WTC11 (cell line): ENCODE results near the gene FAM89B. TPM values are rescaled to one million over a fixed set of nuclear protein-coding genes. Genes with fewer than 3 reads are reported as not detected.

Experiments
- ATAC-seq: fragments of 200-7000 bp; cut with Tn5 transposase; 2 replicates; pipeline ENCODE4 v1.10.0; 2021; ENCODE audit warnings: mild to moderate bottlenecking, moderate library complexity
- CTCF ChIA-PET: fragments of 300-600 bp; sonication (Branson Sonifier 250); formaldehyde crosslinking; loops from one replicate; lab custom pipeline; 2021; ENCODE audit warnings: antibody characterized with exemption; lab: Charles Lee
- POLR2A ChIA-PET: fragments of 350-600 bp; sonication (Branson Sonifier 250); formaldehyde crosslinking; loops from one replicate; lab custom pipeline; 2021; ENCODE audit warnings: antibody characterized with exemption; lab: Charles Lee
- DNase-seq: peaks from one replicate; pipeline ENCODE4 v3.0.0; 2021; ENCODE audit warnings: low spot score
- H3K27ac Mint-ChIP-seq: 2 replicates; pipeline ENCODE4 v1.8.0; 2021; ENCODE audit warnings: mixed read lengths
- H3K27me3 Mint-ChIP-seq: 2 replicates; pipeline ENCODE4 v1.8.0; 2021; ENCODE audit warnings: low read depth, mild to moderate bottlenecking, moderate library complexity, mixed read lengths
- H3K36me3 Mint-ChIP-seq: 2 replicates; pipeline ENCODE4 v1.8.0; 2021; ENCODE audit warnings: mixed read lengths
- H3K4me1 Mint-ChIP-seq: 2 replicates; pipeline ENCODE4 v1.8.0; 2022; ENCODE audit warnings: mixed read lengths
- H3K4me3 Mint-ChIP-seq: 2 replicates; pipeline ENCODE4 v1.8.0; 2021; ENCODE audit warnings: mild to moderate bottlenecking, moderate library complexity, mixed read lengths
- H3K9me3 Mint-ChIP-seq: 2 replicates; pipeline ENCODE4 v1.8.0; 2021; ENCODE audit warnings: mixed read lengths
- GABPB1 ChIP-seq: sonication (generic); formaldehyde crosslinking; IDR thresholded peaks from 2 replicates; pipeline ENCODE4 v1.8.1; 2023; ENCODE audit warnings: mild to moderate bottlenecking, missing genetic modification reagents
- MAX ChIP-seq: sonication (generic); formaldehyde crosslinking; IDR thresholded peaks from 2 replicates; pipeline ENCODE4 v1.8.0; 2022; ENCODE audit warnings: mild to moderate bottlenecking, missing genetic modification reagents
- MYBL2 ChIP-seq: sonication (generic); formaldehyde crosslinking; IDR thresholded peaks from 2 replicates; pipeline ENCODE4 v1.8.1; 2023; ENCODE audit warnings: mild to moderate bottlenecking, moderate library complexity, missing genetic modification reagents
- PREB ChIP-seq: sonication (generic); formaldehyde crosslinking; IDR thresholded peaks from 2 replicates; pipeline ENCODE4 v1.8.1; 2022; ENCODE audit warnings: mild to moderate bottlenecking, missing genetic modification reagents, moderate library complexity, borderline replicate concordance
- RELA ChIP-seq: sonication (generic); formaldehyde crosslinking; IDR thresholded peaks from 2 replicates; pipeline ENCODE4 v1.8.1; 2022; ENCODE audit warnings: missing genetic modification reagents, mild to moderate bottlenecking, borderline replicate concordance
- SP1 ChIP-seq: sonication (generic); formaldehyde crosslinking; conservative IDR thresholded peaks from 2 replicates; pipeline ENCODE4 v1.8.1; 2022; ENCODE audit warnings: missing genetic modification reagents
- TEAD1 ChIP-seq: sonication (generic); formaldehyde crosslinking; IDR thresholded peaks from 2 replicates; pipeline ENCODE4 v1.8.0; 2022; ENCODE audit warnings: mild to moderate bottlenecking, missing genetic modification reagents
- TP53 ChIP-seq: sonication (generic); formaldehyde crosslinking; IDR thresholded peaks from 2 replicates; pipeline ENCODE4 v1.8.1; 2023; ENCODE audit warnings: mild to moderate bottlenecking, missing genetic modification reagents
- ZNF121 ChIP-seq: sonication (generic); formaldehyde crosslinking; IDR thresholded peaks from 2 replicates; pipeline ENCODE4 v1.8.0; 2023; ENCODE audit warnings: missing genetic modification reagents
- ZNF232 ChIP-seq: sonication (generic); formaldehyde crosslinking; IDR thresholded peaks from 2 replicates; pipeline ENCODE4 v1.8.0; 2022; ENCODE audit warnings: mild to moderate bottlenecking, missing genetic modification reagents
- ZNF317 ChIP-seq: sonication (generic); formaldehyde crosslinking; IDR thresholded peaks from 2 replicates; pipeline ENCODE4 v1.8.1; 2023; ENCODE audit warnings: low read depth, mild to moderate bottlenecking, moderate library complexity, missing genetic modification reagents, borderline replicate concordance
- total RNA-seq: library from RNA; stranded (reverse); gene quantifications from 3 replicates; pipeline ENCODE4 v1.2.3, GENCODE V29; 2021
- TF ChIP-seq, protein P1 (sequence below): fragments of 250-450 bp; sonication (Bioruptor Pico); conservative IDR thresholded peaks from 2 replicates; pipeline ENCODE4 v1.9.0; 2021; ENCODE audit warnings: mild to moderate bottlenecking
- TF ChIP-seq, protein P2 (sequence below): sonication (generic); formaldehyde crosslinking; IDR thresholded peaks from 2 replicates; pipeline ENCODE4 v1.8.1; 2023; ENCODE audit warnings: mild to moderate bottlenecking, missing genetic modification reagents, moderate library complexity
- TF ChIP-seq, protein P3 (sequence below): fragments of 200-600 bp; IDR thresholded peaks from 2 replicates; pipeline ENCODE4 v1.8.0; 2022; ENCODE audit warnings: antibody characterized with exemption

FAM89B gene
- total RNA-seq, 1 experiment from 2014 or later = 13.3 TPM

DNA sequence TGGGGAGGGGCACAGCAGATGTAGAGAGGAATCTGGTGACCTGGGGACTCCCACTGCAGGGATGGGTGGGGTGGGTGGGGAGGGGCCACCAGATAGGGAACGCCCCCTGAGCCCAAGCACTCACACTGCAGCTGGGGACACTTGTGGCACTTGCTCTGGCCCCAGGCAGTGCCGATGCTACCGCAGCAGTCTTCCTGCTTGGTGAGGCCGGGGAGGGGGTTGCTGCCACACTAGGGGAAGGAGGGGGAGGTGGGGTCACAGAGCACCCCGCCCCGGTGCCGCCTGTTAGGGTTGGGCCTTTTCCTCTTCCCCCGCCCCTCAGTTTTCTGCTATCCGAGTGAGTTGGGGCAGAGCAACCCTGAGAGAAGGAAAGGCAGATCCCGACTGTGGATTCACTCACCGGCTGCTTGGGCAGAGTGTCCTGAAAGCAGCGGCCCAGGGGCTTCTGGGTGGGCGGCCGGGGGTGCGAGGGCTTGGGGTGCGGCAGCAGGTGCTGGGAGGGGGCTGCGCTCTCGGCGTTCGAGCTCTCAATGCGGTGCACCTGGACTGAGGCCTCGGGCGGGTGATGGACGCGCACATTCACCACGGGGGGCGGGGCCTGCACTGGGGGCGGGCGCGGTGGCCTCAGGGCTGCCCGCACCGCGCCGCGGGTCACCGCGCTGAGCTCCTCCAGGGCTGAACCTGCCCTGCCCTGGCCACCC is 18.9 kb upstream of the FAM89B start:
- DNase-seq (peak; percentile 76), ATAC-seq (peak; percentile 48)
- ChIA-PET CTCF (interaction anchor here (0.5 to 5.8 kb wide), 18 partner anchors 9 to 527 kb away, joined by 3 to 171 read pairs (median 4); partner anchors contain the start of genes EHBP1L1, FAM89B, KAT5 and SIPA1), POLR2A (interaction anchor here (1.1 to 1.5 kb wide), 3 partner anchors 13 to 54 kb away, joined by 3 to 4 read pairs (median 3); partner anchors contain the start of gene MALAT1)
- Mint-ChIP-seq H3K27me3 (peaks cover 70% of the 10 kb centered on the region), H3K36me3 (no peaks in the 10 kb centered on the region), H3K4me3 (peak overlapping the region; percentile 52), H3K27ac (no peak overlapping the region), H3K9me3 (no peaks in the 10 kb centered on the region), H3K4me1 (peaks cover 47% of the 10 kb centered on the region)
- peak; percentile 77; the same call in 1 of the 2 replicates for TF ChIP-seq ZNF121 (CRISPR knock-in tag)
- no peak for TF ChIP-seq ZNF232 (CRISPR knock-in tag)
- TF ChIP-seq SP1 (CRISPR knock-in tag) = peak; percentile 41; the same call in 1 of the 2 replicates
- no peak for TF ChIP-seq TEAD1
- 0 out of 2 replicates have a peak, but pooled peaks have one; percentile 26 for TF ChIP-seq MAX (CRISPR knock-in tag)

DNA sequence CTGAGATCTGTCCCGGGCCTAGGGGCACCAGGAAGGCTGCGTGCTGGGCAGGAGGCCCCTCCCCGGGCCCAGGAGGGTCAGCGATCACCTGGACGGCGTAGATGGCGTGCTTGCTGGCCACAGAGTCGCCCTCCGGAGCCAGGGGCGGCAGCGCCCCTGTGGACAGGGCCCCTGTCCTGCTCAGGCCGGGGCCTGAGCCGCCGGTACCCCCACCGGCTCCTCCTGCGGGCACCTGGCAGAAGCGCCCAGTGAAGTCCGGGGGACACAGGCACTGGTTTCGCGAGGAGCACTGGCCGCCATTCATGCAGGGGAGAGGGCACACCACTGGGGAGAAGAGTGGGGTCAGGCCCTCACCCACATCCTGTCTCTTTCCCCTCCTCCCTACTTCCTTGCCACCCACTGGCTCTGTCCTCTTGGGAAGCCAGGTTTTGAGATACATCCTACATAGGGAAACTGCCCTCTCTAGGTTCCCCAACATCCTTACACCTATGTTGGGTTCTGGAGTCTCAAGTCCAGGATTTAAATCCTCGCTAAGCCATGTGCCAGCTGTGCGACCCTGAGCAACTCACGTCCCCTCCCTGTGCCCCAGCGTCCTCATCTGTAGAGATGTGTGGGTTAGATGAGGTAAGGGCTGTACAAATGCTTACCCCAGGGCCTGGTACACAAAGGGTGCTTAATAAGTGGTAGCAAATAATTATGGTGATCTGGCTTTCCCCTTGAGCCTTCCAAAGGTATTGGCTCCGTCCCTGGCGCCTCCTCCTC is 18.1 kb upstream of the FAM89B start:
- peak overlapping the region; percentile 52 for H3K4me3 Mint-ChIP-seq
- DNase-seq = no peak
- no peaks in the 10 kb centered on the region for H3K9me3 Mint-ChIP-seq
- POLR2A ChIA-PET = interaction anchor here (1.1 to 1.5 kb wide), 4 partner anchors 14 to 55 kb away, joined by 3 to 4 read pairs (median 3); partner anchors contain the start of genes MALAT1 and ZNRD2
- TF ChIP-seq PREB (CRISPR knock-in tag) (no peak), TP53 (no peak), RELA (CRISPR knock-in tag) (no peak), ZNF317 (CRISPR knock-in tag) (no peak), GABPB1 (CRISPR knock-in tag) (no peak)
- TF ChIP-seq, protein P1, sequence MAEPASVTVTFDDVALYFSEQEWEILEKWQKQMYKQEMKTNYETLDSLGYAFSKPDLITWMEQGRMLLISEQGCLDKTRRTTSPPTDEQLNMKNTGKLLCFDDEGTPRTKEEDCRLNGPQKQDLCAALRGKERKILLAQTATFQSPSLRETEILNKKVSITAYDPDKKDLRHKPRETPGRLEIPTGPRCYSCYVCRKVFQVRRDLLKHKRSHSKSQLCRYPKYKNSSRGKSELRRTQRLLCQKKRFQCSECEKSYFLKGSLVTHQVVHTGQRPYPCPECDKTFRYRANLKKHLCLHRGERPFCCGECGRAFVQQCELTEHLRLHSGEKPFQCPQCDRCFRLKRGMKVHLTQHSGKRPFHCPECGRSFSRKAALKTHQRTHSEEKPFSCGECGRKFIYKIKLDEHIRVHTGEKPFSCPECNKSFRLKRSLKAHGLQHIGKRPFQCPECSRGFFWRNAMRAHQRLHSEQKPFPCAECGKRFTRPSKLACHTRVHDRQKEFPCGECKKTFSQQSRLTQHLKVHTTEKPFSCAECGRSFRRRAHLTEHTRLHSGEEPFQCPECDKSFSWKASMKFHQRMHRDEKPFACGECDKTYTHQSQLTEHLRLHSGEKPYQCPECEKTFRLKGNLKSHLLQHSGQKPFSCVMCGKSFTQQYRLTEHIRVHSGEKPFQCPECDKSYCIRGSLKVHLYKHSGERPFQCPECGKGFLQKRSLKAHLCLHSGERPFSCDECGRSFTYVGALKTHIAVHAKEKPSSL (CRISPR knock-in tag) = no peak
- TF ChIP-seq, protein P2, sequence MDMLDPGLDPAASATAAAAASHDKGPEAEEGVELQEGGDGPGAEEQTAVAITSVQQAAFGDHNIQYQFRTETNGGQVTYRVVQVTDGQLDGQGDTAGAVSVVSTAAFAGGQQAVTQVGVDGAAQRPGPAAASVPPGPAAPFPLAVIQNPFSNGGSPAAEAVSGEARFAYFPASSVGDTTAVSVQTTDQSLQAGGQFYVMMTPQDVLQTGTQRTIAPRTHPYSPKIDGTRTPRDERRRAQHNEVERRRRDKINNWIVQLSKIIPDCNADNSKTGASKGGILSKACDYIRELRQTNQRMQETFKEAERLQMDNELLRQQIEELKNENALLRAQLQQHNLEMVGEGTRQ = no peak
- TF ChIP-seq, all 79 proteins: peak for 0
- Mint-ChIP-seq H3K4me1 (peaks cover 49% of the 10 kb centered on the region), H3K27me3 (peaks cover 67% of the 10 kb centered on the region), H3K27ac (no peak overlapping the region), H3K36me3 (no peaks in the 10 kb centered on the region)
- CTCF ChIA-PET = interaction anchor here (1.1 to 5.8 kb wide), 10 partner anchors 14 to 158 kb away, joined by 3 to 171 read pairs (median 6); partner anchors contain the start of genes FAM89B, KAT5, SIPA1 and ZNRD2
- no peak for ATAC-seq

GRCh38 chr11:65554842-65555430 is 17.4 kb upstream of the FAM89B start:
- H3K4me3 Mint-ChIP-seq = peak overlapping the region; percentile 52
- ChIA-PET CTCF (interaction anchor here (1.1 to 5.8 kb wide), 4 partner anchors 15 to 52 kb away, joined by 3 to 171 read pairs (median 6); partner anchors contain the start of genes FAM89B and ZNRD2), POLR2A (interaction anchor here (1.2 kb wide), 1 partner anchor 15 kb away, joined by 3 read pairs; the partner anchor contains the start of gene ZNRD2)

More at GRCh38 chr11:65554842-65555430, 17.4 kb upstream of the FAM89B start:
- Mint-ChIP-seq H3K36me3 (no peaks in the 10 kb centered on the region), H3K9me3 (no peaks in the 10 kb centered on the region), H3K27ac (no peak overlapping the region), H3K27me3 (peaks cover 67% of the 10 kb centered on the region), H3K4me1 (peaks cover 51% of the 10 kb centered on the region)
- TF ChIP-seq, protein P3, sequence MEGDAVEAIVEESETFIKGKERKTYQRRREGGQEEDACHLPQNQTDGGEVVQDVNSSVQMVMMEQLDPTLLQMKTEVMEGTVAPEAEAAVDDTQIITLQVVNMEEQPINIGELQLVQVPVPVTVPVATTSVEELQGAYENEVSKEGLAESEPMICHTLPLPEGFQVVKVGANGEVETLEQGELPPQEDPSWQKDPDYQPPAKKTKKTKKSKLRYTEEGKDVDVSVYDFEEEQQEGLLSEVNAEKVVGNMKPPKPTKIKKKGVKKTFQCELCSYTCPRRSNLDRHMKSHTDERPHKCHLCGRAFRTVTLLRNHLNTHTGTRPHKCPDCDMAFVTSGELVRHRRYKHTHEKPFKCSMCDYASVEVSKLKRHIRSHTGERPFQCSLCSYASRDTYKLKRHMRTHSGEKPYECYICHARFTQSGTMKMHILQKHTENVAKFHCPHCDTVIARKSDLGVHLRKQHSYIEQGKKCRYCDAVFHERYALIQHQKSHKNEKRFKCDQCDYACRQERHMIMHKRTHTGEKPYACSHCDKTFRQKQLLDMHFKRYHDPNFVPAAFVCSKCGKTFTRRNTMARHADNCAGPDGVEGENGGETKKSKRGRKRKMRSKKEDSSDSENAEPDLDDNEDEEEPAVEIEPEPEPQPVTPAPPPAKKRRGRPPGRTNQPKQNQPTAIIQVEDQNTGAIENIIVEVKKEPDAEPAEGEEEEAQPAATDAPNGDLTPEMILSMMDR = no peak
- TF ChIP-seq MYBL2 (CRISPR knock-in tag) (no peak), GABPB1 (CRISPR knock-in tag) (no peak)
- DNase-seq = no peak
- no peak for ATAC-seq
